Measurements from ENCODE around the gene PRR20G. TPM values are rescaled to one million over a fixed set of nuclear protein-coding genes. Genes with fewer than 3 reads are reported as not detected.
"Not testable (repeated sequence)": the region's sequence is repeated elsewhere in the genome, so short reads cannot be mapped to it uniquely, and the experiment has no call there.

Gene PRR20G
- total RNA-seq, 2 donors from 2014 or later = not detected

- DNase-seq (no peak), ATAC-seq (no peak)
- intact Hi-C loops (cut with DNase I, micrococcal nuclease) = no loop called here
These were observed 17.7 kb upstream of the PRR20G start for GRCh38 chr3:127305499-127306060.

- intact Hi-C loops (cut with DNase I, micrococcal nuclease) = no loop called here
- peak; percentile 95 for ATAC-seq
- peak; percentile 94 to 96 for DNase-seq
These were observed 16.4 kb upstream of the PRR20G start for GRCh38 chr3:127304121-127304744.

GRCh38 chr3:127299276-127299675 lies 11.4 kb upstream of the PRR20G start:
- DNase-seq (no peak), ATAC-seq (no peak)
- intact Hi-C loops (cut with DNase I, micrococcal nuclease) = no loop called here

GRCh38 chr3:127296959-127297358 lies 9.1 kb upstream of the PRR20G start:
- ATAC-seq (no peak), DNase-seq (no peak)
- intact Hi-C loops (cut with DNase I, micrococcal nuclease) = no loop called here

GRCh38 chr3:127296166-127296565 lies 8.3 kb upstream of the PRR20G start:
- intact Hi-C loops (cut with DNase I, micrococcal nuclease) = no loop called here
- ATAC-seq = no peak
- no peak for DNase-seq

GRCh38 chr3:127293650-127294049 lies 5.8 kb upstream of the PRR20G start:
- DNase-seq; intact Hi-C loops (cut with DNase I, micrococcal nuclease); ATAC-seq: not testable (repeated sequence)

GRCh38 chr3:127291611-127292010 lies 3.8 kb upstream of the PRR20G start:
- intact Hi-C loops (cut with DNase I, micrococcal nuclease) = no loop called here
- DNase-seq = no peak
- no peak for ATAC-seq

- intact Hi-C loops (cut with DNase I, micrococcal nuclease) = no loop called here
- ATAC-seq (no peak), DNase-seq (no peak)
These were observed 3.3 kb upstream of the PRR20G start for GRCh38 chr3:127291114-127291513.

GRCh38 chr3:127289706-127290575 lies 2.1 kb upstream of the PRR20G start:
- intact Hi-C loops (cut with DNase I, micrococcal nuclease) = no loop called here
- DNase-seq (no peak), ATAC-seq (no peak)

- intact Hi-C loops (cut with DNase I, micrococcal nuclease) = no loop called here
- DNase-seq (no peak), ATAC-seq (peak; percentile 36)
These were observed 1.3 kb upstream of the PRR20G start for GRCh38 chr3:127288921-127289705.

GRCh38 chr3:127288343-127288742 lies 497 bp upstream of the PRR20G start:
- DNase-seq = no peak
- ATAC-seq = no peak
- intact Hi-C loops (cut with DNase I, micrococcal nuclease) = no loop called here

- ATAC-seq (no peak), DNase-seq (no peak)
- intact Hi-C loops (cut with DNase I, micrococcal nuclease) = no loop called here
These were observed 1.2 kb downstream of the PRR20G start for GRCh38 chr3:127286571-127287140.

GRCh38 chr3:127284258-127284657 lies 3.6 kb downstream of the PRR20G start:
- no peak for ATAC-seq
- intact Hi-C loops (cut with DNase I, micrococcal nuclease) = no loop called here
- DNase-seq = no peak

- ATAC-seq (no peak), DNase-seq (no peak)
- intact Hi-C loops (cut with DNase I, micrococcal nuclease) = no loop called here
These were observed 10.3 kb downstream of the PRR20G start for GRCh38 chr3:127277561-127277960.

- DNase-seq (no peak), ATAC-seq (no peak)
- intact Hi-C loops (cut with DNase I, micrococcal nuclease) = no loop called here
These were observed 10.9 kb downstream of the PRR20G start for GRCh38 chr3:127276995-127277394.

GRCh38 chr3:127276396-127276795 lies 11.4 kb downstream of the PRR20G start:
- DNase-seq (no peak), ATAC-seq (no peak)
- intact Hi-C loops (cut with DNase I, micrococcal nuclease) = no loop called here

GRCh38 chr3:127275287-127275781 lies 12.5 kb downstream of the PRR20G start:
- intact Hi-C loops (cut with DNase I, micrococcal nuclease) = no loop called here
- ATAC-seq = no peak
- DNase-seq = no peak

- DNase-seq (no peak), ATAC-seq (no peak)
- intact Hi-C loops (cut with DNase I, micrococcal nuclease) = no loop called here
These were observed 13.6 kb downstream of the PRR20G start for GRCh38 chr3:127274200-127274760.

GRCh38 chr3:127273206-127273605 lies 14.6 kb downstream of the PRR20G start:
- DNase-seq = no peak
- no peak for ATAC-seq
- intact Hi-C loops (cut with DNase I, micrococcal nuclease) = no loop called here
